B cell (primary cell): Measurements from ENCODE around the gene TGFBR3. TPM values are rescaled to one million over a fixed set of nuclear protein-coding genes. Genes with fewer than 3 reads are reported as not detected.
"Not testable (repeated sequence)": the region's sequence is repeated elsewhere in the genome, so short reads cannot be mapped to it uniquely, and the experiment has no call there.

ENCODE experiments used
- ATAC-seq: fragments of 200-7000 bp; cut with Tn5 transposase; one replicate; pipeline ENCODE4 v1.10.0; 2021; ENCODE audit warnings: low read depth, mild to moderate bottlenecking, moderate number of reproducible peaks, moderate library complexity
- CTCF ChIA-PET: fragments of 350-600 bp; sonication (Branson Sonifier 250); formaldehyde crosslinking; loops from one replicate; lab custom pipeline; 2021; ENCODE audit warnings: antibody characterized with exemption, inconsistent platforms; lab: Charles Lee
- POLR2A ChIA-PET: fragments of 350-600 bp; sonication (Branson Sonifier 250); formaldehyde crosslinking; loops from one replicate; lab custom pipeline; 2021; ENCODE audit warnings: antibody characterized with exemption; lab: Charles Lee
- DNase-seq: peaks from one replicate; pipeline ENCODE4 v3.0.0; 2013
- H2AFZ ChIP-seq: 2 replicates; pipeline ENCODE4 v1.6.1; 2012; ENCODE audit warnings: mild to moderate bottlenecking, low read depth, low read length; ENCODE audit not compliant: insufficient read depth, poor library complexity, severe bottlenecking
- H3K27ac ChIP-seq, 2 donors: 1 replicate in 1 of 2; 2 replicates in 1 of 2; pipeline ENCODE4 v1.5.1; 2012 to 2013; ENCODE audit warnings: low read length in 2 of 2, mild to moderate bottlenecking in 2 of 2, moderate library complexity in 1 of 2
- H3K27me3 ChIP-seq, 4 experiments: fragments of 200-600 bp in 1 of 4; sonication (generic) in 1 of 4; replicated peaks in 1 of 4; 1 replicate in 2 of 4; 2 replicates in 2 of 4; pipeline versions ENCODE4 v1.6.1 to v1.7.0; 2013 to 2016; ENCODE audit warnings: low read length in 3 of 4, mild to moderate bottlenecking in 2 of 4, mixed read lengths in 1 of 4, moderate library complexity in 1 of 4; ENCODE audit not compliant: insufficient read depth in 4 of 4, control insufficient read depth in 3 of 4; ENCODE audit errors: control extremely low read depth in 1 of 4
- H3K36me3 ChIP-seq, 2 experiments: replicated peaks in 1 of 2; 1 replicate in 1 of 2; 2 replicates in 1 of 2; pipeline versions ENCODE4 v1.6.1 to v1.7.1; 2013; ENCODE audit warnings: low read length in 1 of 2; ENCODE audit not compliant: insufficient read depth in 2 of 2, control insufficient read depth in 1 of 2; ENCODE audit errors: control extremely low read depth in 1 of 2, extremely low read depth in 1 of 2
- H3K4me1 ChIP-seq, 2 donors: fragments of 200-600 bp in 1 of 2; sonication (generic) in 1 of 2; 1 replicate in 1 of 2; 2 replicates in 1 of 2; pipeline versions ENCODE4 v1.5.1 to v1.6.1; 2013 to 2017; ENCODE audit warnings: low read length in 2 of 2; ENCODE audit not compliant: control insufficient read depth in 2 of 2, insufficient read depth in 2 of 2
- H3K4me2 ChIP-seq: replicated peaks from 2 replicates; pipeline ENCODE3; 2012; ENCODE audit warnings: mild to moderate bottlenecking, low read depth, low read length; ENCODE audit not compliant: poor library complexity, severe bottlenecking
- H3K4me3 ChIP-seq, 5 experiments: fragments of 200-600 bp in 1 of 5; sonication (generic) in 1 of 5; 1 replicate in 3 of 5; 2 replicates in 2 of 5; pipeline versions ENCODE4 v1.5.1 to v1.7.0; 2011 to 2016; ENCODE audit warnings: low read length in 4 of 5, mild to moderate bottlenecking in 4 of 5, low read depth in 2 of 5, control low read depth in 1 of 5, moderate library complexity in 1 of 5; ENCODE audit not compliant: insufficient read depth in 1 of 5; ENCODE audit errors: control extremely low read depth in 1 of 5, extremely low read depth in 1 of 5
- H3K79me2 ChIP-seq: fragments of 200-600 bp; sonication (generic); one replicate; pipeline ENCODE4 v1.6.0; 2016; ENCODE audit warnings: low read length; ENCODE audit not compliant: control insufficient read depth, insufficient read depth
- H3K9ac ChIP-seq: fragments of 200-600 bp; sonication (generic); 2 replicates; pipeline ENCODE4 v1.6.1; 2017; ENCODE audit warnings: mild to moderate bottlenecking, low read length, moderate library complexity
- H3K9me3 ChIP-seq, 3 donors: one replicate each; pipeline versions ENCODE4 v1.6.1 to v1.7.1; 2013; ENCODE audit warnings: low read length in 2 of 3; ENCODE audit not compliant: control insufficient read depth in 2 of 3, insufficient read depth in 1 of 3; ENCODE audit errors: control extremely low read depth in 1 of 3
- H4K20me1 ChIP-seq: 2 replicates; pipeline ENCODE4 v1.6.0; 2012; ENCODE audit warnings: mild to moderate bottlenecking, low read length; ENCODE audit not compliant: insufficient read depth, control insufficient read depth, poor library complexity, severe bottlenecking
- H3K27ac Mint-ChIP-seq: one replicate; pipeline ENCODE4 v1.8.0; 2021; ENCODE audit warnings: mixed read lengths
- H3K27me3 Mint-ChIP-seq: one replicate; pipeline ENCODE4 v1.8.0; 2021; ENCODE audit warnings: mixed read lengths
- H3K4me1 Mint-ChIP-seq: one replicate; pipeline ENCODE4 v1.8.0; 2021; ENCODE audit warnings: mixed read lengths
- H3K4me3 Mint-ChIP-seq: one replicate; pipeline ENCODE4 v1.8.0; 2021; ENCODE audit warnings: mixed read lengths
- H3K9me3 Mint-ChIP-seq: one replicate; pipeline ENCODE4 v1.8.0; 2022; ENCODE audit warnings: mixed read lengths; ENCODE audit not compliant: insufficient read depth
- EZH2 ChIP-seq: IDR thresholded peaks from 2 replicates; pipeline ENCODE4 v1.6.1; 2012; ENCODE audit warnings: borderline replicate concordance, low read depth, mild to moderate bottlenecking, moderate library complexity, low read length; ENCODE audit not compliant: insufficient read depth, poor library complexity, severe bottlenecking
- WGBS: methylation state at CpG from one replicate; pipeline ENCODE4 v1.1.5; 2013; ENCODE audit warnings: missing lambda C conversion rate; ENCODE audit not compliant: insufficient coverage; 5-methylcytosine and 5-hydroxymethylcytosine counted together
- intact Hi-C: fragments of 100-400 bp; cut with micrococcal nuclease; formaldehyde crosslinking; loops from one replicate; pipeline ENCODE4 v1.10.0; 2022
- polyA plus RNA-seq: library from polyadenylated mRNA; depleted of rRNA; stranded (reverse); fragments of >200 nt; gene quantifications from 2 replicates; pipeline ENCODE4 v1.2.3, GENCODE V29; 2012
- total RNA-seq, 2 donors: library from RNA; stranded (reverse); fragments of 120-200 nt in 1 of 2; gene quantifications; 1 replicate in 1 of 2; 2 replicates in 1 of 2; pipeline versions ENCODE4 v1.2.3 to v1.2.4, GENCODE V29; 2013 to 2022
- TF ChIP-seq, protein P1 (sequence below): fragments of 200-600 bp; IDR thresholded peaks from one replicate; pipeline ENCODE4 v1.8.0; 2022; ENCODE audit warnings: antibody characterized with exemption, mild to moderate bottlenecking

Gene TGFBR3
- total and polyA plus RNA-seq, 2 donors (not counting 1 experiment from before 2014, with no cell fraction given), result 0.10 to 0.12 TPM

- H3K4me1 Mint-ChIP-seq, result no peaks in the 10 kb centered on the region
- ATAC-seq (no peak), DNase-seq (no peak)
- peaks cover 0 to 1% (median 0%) of the 10 kb centered on the region in 3 donors for H3K9me3 ChIP-seq
- H3K9me3 Mint-ChIP-seq, result no peaks in the 10 kb centered on the region
- no peaks in the 10 kb centered on the region for H3K79me2 ChIP-seq
- no peak overlapping the region for H2AFZ ChIP-seq
- intact Hi-C loops, result no loop called here
- H3K4me3 Mint-ChIP-seq, result no peak overlapping the region
- ChIA-PET CTCF (no interaction called here), POLR2A (no interaction called here)
- 100% methylated on average over 1 of the region's 3 CpGs for WGBS
- no peak for TF ChIP-seq EZH2
- TF ChIP-seq, protein P1, sequence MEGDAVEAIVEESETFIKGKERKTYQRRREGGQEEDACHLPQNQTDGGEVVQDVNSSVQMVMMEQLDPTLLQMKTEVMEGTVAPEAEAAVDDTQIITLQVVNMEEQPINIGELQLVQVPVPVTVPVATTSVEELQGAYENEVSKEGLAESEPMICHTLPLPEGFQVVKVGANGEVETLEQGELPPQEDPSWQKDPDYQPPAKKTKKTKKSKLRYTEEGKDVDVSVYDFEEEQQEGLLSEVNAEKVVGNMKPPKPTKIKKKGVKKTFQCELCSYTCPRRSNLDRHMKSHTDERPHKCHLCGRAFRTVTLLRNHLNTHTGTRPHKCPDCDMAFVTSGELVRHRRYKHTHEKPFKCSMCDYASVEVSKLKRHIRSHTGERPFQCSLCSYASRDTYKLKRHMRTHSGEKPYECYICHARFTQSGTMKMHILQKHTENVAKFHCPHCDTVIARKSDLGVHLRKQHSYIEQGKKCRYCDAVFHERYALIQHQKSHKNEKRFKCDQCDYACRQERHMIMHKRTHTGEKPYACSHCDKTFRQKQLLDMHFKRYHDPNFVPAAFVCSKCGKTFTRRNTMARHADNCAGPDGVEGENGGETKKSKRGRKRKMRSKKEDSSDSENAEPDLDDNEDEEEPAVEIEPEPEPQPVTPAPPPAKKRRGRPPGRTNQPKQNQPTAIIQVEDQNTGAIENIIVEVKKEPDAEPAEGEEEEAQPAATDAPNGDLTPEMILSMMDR, result no peak
- H3K27me3 ChIP-seq, result no peaks in the 10 kb centered on the region
- H3K9ac ChIP-seq, result no peak overlapping the region
- H3K27ac ChIP-seq, result no peak overlapping the region
- H3K4me2 ChIP-seq, result no peak overlapping the region
- H3K4me3 ChIP-seq, result no peak overlapping the region
- H4K20me1 ChIP-seq, result no peaks in the 10 kb centered on the region
- H3K27ac Mint-ChIP-seq, result no peak overlapping the region
- no peaks in the 10 kb centered on the region for H3K4me1 ChIP-seq
- peaks cover 11% of the 10 kb centered on the region for H3K27me3 Mint-ChIP-seq
- H3K36me3 ChIP-seq, result no peaks in the 10 kb centered on the region
Measured at GRCh38 chr1:91842056-91842455, 43.9 kb downstream of the TGFBR3 start.

GRCh38 chr1:91840276-91840675 lies 45.7 kb downstream of the TGFBR3 start:
- H3K4me3 Mint-ChIP-seq, H3K27ac ChIP-seq, H3K27me3 ChIP-seq: not testable (repeated sequence)

More at GRCh38 chr1:91840276-91840675, 45.7 kb downstream of the TGFBR3 start:
- H3K4me2 ChIP-seq, H3K9me3 Mint-ChIP-seq, H2AFZ ChIP-seq, H3K4me3 ChIP-seq, H3K9ac ChIP-seq, CTCF ChIA-PET, POLR2A ChIA-PET, H3K36me3 ChIP-seq, H3K27ac Mint-ChIP-seq, H3K79me2 ChIP-seq, H3K9me3 ChIP-seq, ATAC-seq, intact Hi-C loops, H3K4me1 ChIP-seq, H3K4me1 Mint-ChIP-seq, H4K20me1 ChIP-seq, H3K27me3 Mint-ChIP-seq, DNase-seq: not testable (repeated sequence)
